NCI-H146 treated with DMSO at 0.1 percent for 48 hours (cell line): Measurements from ENCODE around the gene C1QTNF8.
"Not testable (repeated sequence)": the region's sequence is repeated elsewhere in the genome, so short reads cannot be mapped to it uniquely, and the experiment has no call there.

Source experiments
- DNase-seq: peaks from one replicate; lab custom pipeline; 2025; ENCODE audit not compliant: unreplicated experiment; lab: John Stamatoyannopoulos, UW

C1QTNF8 gene

DNA sequence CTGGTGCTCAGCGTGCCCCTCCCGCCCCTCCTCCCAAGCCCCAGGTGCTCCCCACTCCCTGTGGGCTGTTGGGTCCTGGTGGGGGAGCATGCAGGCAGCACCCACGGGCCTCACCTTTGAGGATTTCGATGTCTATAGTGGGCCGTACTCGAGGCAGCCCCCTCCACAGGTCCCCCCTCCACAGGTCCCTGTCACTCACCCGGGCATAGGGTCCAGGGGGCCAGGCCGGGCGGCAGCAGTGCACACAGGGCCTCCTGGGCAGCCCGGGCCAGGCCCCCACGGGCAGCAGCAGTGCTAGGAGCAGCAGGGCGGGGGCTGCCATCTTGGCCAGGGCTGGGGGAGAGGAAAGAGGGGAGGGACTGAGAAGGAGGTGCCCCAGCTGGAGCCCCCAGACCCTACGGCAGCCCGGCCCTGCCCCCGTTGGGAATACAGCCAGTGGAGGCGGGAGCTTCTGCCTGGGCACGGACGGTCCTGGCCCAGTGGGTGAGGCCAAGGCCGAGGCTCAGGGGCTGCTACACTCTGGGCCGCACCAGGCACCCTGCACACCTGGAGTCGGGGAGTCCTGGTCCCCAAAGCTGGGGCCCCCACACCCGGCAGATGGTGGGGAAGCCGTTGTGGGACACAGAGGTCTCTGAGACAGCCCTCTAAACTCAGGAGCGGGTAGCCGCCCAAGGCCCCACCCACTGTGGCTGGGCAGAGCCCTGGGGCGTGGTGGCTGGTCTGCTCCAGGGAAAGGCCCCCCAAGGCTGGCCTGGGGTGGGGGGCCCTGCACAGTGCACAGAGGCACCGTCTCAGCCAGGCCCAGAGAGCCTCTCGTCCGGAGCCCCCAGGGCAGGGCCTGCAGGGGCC, 1.2 kb downstream of the C1QTNF8 start:
- DNase-seq = no peak

GRCh38 chr16:1094124-1094479, 1.9 kb downstream of the C1QTNF8 start:
- DNase-seq = no peak

- DNase-seq = no peak
Measured at GRCh38 chr16:1093284-1094123, 2.5 kb downstream of the C1QTNF8 start.

DNA sequence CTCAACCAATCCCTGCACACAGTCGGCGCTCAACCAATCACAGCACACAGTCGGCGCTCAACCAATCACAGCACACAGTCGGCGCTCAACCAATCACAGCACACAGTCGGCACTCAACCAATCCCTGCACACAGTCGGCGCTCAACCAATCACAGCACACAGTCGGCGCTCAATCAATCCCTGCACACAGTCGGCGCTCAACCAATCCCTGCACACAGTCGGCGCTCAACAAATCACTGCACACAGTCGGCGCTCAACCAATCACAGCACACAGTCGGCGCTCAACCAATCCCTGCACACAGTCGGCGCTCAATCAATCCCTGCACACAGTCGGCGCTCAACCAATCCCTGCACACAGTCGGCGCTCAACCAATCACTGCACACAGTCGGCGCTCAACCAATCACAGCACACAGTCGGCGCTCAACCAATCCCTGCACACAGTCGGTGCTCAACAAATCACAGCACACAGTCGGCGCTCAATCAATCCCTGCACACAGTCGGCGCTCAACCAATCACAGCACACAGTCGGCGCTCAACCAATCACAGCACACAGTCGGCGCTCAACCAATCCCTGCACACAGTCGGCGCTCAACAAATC, 3.3 kb downstream of the C1QTNF8 start:
- DNase-seq = not testable (repeated sequence)

GRCh38 chr16:1091992-1092552, 4.0 kb downstream of the C1QTNF8 start:
- no peak for DNase-seq

DNA sequence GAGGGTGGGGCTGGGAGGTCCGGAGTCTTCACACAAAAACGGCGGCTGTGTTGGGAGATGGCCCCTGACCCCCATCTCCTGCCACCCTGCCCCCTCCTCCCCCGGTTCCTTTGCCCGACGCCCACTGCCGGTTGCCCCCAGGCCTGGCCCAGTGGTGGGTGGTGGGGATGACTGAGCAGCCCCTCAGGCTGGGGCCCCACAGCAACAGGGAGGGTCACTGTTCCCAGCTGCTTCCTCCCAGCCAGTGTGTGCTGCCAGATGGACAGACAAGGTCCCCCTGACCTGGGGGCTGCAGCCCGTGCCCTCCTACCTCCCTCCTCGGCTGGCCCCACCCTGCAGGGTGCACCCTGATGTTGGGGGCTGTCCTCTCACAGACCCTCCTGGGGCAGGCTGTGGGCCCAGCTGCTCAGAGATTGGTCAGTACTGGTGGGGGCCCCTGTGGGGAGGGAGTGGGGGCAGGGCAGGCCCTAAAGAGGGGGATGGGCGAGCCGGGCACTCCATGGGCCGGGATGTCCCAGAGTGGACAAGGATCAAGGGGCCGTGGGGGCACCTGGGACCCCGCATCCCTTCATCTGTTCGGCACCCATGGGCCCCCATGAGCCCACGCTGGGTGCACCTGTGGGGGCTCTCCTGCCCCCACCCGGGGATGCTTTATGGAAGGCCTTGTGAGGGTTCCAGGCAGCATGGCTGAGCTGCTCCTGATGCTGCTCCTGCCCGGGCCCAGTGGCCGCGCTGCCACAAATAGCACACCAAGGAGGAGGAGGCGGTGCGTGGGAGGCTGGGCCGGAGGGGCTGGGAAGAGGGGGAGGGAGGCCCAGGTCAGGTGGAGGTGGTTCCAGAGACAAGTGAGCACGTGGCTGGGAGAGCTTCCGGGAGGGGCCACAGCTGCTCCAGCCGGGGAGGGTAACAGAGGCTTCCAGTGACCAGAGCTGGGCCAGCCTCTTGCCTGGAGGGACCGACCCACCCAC, 5.1 kb downstream of the C1QTNF8 start:
- DNase-seq = no peak

- DNase-seq = no peak
Measured at GRCh38 chr16:1089822-1090619, 6.0 kb downstream of the C1QTNF8 start.

DNA sequence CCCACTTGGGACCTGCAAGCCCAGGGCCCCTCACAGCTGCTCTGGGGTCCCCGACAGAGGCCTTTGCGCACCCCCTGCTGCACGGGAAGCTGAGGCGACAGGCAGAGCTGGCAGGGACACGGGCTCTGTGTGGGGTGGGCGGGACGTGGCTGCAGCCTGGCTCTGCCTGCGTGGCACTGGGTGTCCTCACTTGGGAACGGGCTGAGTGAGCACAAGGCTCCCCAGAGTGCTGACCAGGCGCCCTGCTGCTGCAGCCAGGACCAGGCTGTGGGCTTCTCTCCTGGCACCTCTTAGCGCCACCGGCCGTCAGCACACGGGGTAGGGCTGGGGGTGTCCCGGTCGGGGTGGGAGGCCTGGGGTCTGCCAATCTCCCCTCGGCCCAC, 6.6 kb downstream of the C1QTNF8 start:
- DNase-seq = no peak

DNA sequence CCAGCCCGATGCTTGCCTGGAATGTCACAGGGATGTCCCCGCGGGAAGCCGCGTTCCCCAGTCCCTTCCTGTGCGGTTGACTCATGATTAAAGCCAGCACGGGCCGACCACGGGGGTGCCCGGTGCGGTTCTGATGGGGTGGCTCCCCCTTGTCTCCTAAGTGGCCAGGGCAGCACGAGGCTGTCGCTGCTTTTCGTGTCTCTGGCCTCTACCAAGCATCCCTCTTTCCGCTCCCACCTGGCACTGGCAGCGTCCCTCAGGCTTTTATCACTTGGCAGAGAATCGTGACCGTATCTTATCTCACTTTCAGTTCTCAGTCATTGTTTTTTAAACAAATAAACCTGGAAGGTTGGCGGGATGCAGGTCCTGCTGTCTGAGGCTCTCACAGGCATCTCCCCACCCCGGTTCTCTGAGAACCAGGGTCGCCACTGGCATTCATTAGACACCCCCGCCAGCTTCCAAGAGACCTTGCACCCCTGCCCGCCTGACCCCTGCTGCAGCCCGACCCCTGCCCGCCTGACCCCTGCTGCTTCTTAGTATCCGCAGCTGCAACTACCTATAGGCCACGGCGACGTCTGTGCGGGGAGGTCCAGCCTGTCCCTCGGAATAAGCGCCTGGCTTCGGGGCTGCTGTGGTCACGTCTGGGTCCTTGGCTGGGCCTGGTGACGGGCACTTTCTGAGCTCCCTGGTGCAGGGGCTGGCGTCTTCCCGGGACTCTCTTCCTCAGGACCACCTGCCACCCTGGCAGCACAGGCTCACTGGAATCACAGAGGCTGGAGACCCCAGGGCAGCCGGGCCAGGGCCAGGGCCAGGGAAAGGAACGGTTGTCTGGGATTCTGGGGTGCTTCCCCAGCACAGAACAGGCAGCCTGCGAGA, 7.5 kb downstream of the C1QTNF8 start:
- DNase-seq = no peak

- not testable (repeated sequence) for DNase-seq
Measured at GRCh38 chr16:1086443-1086842, 9.6 kb downstream of the C1QTNF8 start.

GRCh38 chr16:1084971-1085370, 11.1 kb downstream of the C1QTNF8 start:
- DNase-seq = no peak

DNA sequence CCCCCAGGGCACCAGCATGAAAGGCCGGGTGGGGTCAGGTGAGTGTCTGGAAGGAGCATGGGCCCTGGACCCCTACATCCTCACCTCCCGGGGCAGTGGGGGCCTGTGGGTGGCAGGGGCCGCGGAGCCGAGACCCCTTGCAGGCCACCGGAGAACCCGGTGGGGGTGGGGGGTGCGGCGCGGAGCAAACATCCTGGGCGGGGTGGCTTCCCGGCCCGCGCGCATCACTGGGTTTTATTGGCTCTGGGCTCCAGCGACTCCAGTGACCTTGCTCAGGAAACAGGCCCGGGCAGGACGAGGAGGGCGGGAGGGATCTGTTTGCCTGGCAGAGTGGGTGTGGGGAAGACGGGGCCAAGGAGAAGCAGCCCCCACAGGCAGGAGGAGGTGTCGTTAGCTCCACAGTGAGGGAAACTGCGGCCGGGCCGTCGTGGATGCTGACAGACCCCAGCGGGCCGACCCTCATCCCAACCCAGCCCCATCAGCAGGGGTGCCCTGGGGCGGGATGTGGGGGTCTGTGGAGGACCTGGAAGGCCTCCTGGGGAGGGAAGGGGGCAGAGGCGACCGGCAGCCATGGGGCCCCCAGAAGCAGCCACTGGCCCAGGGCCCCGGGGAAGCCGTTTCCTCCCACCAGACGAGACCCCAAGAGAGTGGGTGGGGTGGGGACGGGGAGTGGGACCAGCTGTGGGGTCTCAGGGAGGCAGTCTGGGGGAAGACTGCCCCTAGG, 12.9 kb downstream of the C1QTNF8 start:
- DNase-seq = no peak

- no peak for DNase-seq
Measured at GRCh38 chr16:1082266-1082951, 13.6 kb downstream of the C1QTNF8 start.

DNA sequence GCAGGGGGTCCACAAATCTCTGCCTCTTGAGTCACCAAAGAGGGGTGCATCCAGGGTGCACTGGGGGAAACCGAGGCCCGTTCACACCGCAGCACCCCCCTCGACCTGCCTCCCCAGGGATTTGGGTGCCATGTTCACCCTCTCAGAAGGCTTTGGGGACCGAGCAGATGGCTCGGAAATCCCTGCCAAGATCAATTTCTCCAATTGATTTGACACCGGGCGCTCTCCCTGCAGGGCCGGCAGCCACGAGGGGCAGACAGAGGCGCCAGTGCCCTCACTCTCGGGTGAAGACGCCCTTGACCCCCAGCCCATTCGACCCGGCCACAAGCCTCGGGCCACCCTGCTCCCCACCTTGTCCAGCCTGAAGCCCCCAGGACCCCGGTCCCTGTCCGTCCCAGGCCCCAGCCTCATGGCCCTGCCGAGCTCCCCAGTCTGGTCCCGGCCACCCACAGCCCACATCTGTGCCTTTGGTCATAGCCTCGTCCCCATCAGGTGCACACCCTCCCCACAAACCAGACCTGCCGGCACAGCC, 14.2 kb downstream of the C1QTNF8 start:
- DNase-seq = no peak

DNA sequence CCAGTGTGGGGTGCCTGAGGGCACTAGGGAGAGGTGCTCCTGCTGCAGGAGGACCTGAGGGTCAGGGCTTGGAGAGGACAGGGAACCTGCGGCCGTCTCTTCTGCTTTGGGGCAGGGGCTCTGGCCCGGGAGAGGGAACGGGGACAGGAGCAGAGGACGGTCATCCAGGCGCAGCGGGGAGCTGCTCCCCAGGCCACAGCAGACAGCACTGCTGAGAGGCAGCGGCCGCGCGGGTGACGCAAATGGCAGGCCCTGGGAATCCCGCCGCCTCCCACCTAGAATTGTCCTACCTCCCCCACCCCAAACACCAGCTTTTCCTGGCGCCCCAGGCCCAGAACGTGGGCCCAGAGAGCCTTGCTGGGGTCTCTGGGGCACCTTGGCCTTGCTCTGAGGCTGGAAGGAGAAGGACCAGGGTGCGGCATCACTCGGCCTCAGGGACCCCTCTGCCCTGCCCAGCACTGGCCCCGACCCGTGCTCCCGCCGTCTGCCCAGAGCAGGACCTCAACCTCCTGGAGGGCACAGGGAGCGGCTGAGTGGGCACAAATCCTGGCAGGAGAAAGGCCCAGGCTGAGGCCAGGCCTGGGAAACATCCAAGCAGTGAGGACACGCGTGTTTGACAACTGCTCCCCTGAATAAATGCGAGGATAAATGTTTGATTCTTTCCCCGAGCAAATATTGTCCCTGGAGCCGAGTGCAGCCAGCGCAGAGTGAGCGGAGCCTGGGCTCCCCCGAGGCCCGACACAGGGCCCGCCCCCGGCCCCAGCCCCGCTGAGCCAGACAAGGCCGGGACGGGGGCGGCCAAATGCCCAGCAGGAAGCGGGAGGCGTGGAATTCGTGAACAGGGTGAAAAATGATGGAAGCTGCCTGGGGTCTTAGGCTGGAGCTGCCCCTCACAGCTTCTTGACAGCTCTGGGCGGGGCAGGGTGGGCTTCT, 15.0 kb downstream of the C1QTNF8 start:
- DNase-seq = no peak
